ENCODE measurements around the gene IGSF22. TPM values are rescaled to one million over a fixed set of nuclear protein-coding genes. Genes with fewer than 3 reads are reported as not detected.

Gene IGSF22
- under 1 TPM in 1 of 2 donors, not detected in 1; 0.21 TPM for total RNA-seq

GRCh38 chr11:18726040-18726439 is at the start of gene IGSF22:
Gene IGSF22 (minus strand): TSS chr11:18726188. CDS start chr11:18724236, 1,952 bp downstream.
- TF ChIP-seq CTCF (IDR thresholded peaks at IDR 0.05) = no peak
- ATAC-seq (ENCODE audit: insufficient number of reproducible peaks, low FRiP score, low read depth) = no peak
- Histone ChIP-seq H3K36me3 (no peaks in the 10 kb centered on the region), H3K4me1 (ENCODE audit: control insufficient read depth in 1 of 2, low read depth in 2 of 2) (no peaks in the 10 kb centered on the region), H3K27me3 (replicated peaks; ENCODE audit: insufficient read depth) (no peaks in the 10 kb centered on the region), H3K4me3 (no peak within 1 kb of the TSS), H3K9me3 (no peaks in the 10 kb centered on the region), H3K27ac (no peak within 1 kb of the TSS)
- no peak for DNase-seq (ENCODE audit: low spot score)

- no peaks in the 10 kb centered on the region for H3K27me3 ChIP-seq (replicated peaks; ENCODE audit: insufficient read depth)
- no peak overlapping the region for H3K27ac ChIP-seq
- DNase-seq (ENCODE audit: low spot score) (no peak), ATAC-seq (ENCODE audit: insufficient number of reproducible peaks, low FRiP score, low read depth) (no peak)
- H3K36me3 ChIP-seq = no peaks in the 10 kb centered on the region
- TF ChIP-seq CTCF (IDR thresholded peaks at IDR 0.05) = no peak
- H3K4me3 ChIP-seq = no peak overlapping the region
- no peaks in the 10 kb centered on the region for H3K9me3 ChIP-seq
- no peaks in the 10 kb centered on the region for H3K4me1 ChIP-seq (ENCODE audit: control insufficient read depth in 1 of 2, low read depth in 2 of 2)
Measured at GRCh38 chr11:18774801-18775200, 48.8 kb upstream of the IGSF22 start.

GRCh38 chr11:18773681-18774080 is 47.7 kb upstream of the IGSF22 start:
- no peak for TF ChIP-seq CTCF (IDR thresholded peaks at IDR 0.05)
- ATAC-seq (ENCODE audit: insufficient number of reproducible peaks, low FRiP score, low read depth) (no peak), DNase-seq (ENCODE audit: low spot score) (no peak)
- Histone ChIP-seq H3K36me3 (no peaks in the 10 kb centered on the region), H3K27ac (no peak overlapping the region), H3K4me3 (no peak overlapping the region), H3K9me3 (no peaks in the 10 kb centered on the region), H3K4me1 (ENCODE audit: control insufficient read depth in 1 of 2, low read depth in 2 of 2) (no peaks in the 10 kb centered on the region), H3K27me3 (replicated peaks; ENCODE audit: insufficient read depth) (no peaks in the 10 kb centered on the region)

- no peak overlapping the region for H3K4me3 ChIP-seq
- H3K4me1 ChIP-seq (ENCODE audit: control insufficient read depth in 1 of 2, low read depth in 2 of 2) = no peaks in the 10 kb centered on the region
- no peak for TF ChIP-seq CTCF (IDR thresholded peaks at IDR 0.05)
- H3K27me3 ChIP-seq (replicated peaks; ENCODE audit: insufficient read depth) = no peaks in the 10 kb centered on the region
- H3K36me3 ChIP-seq = no peaks in the 10 kb centered on the region
- H3K9me3 ChIP-seq = no peaks in the 10 kb centered on the region
- no peak for DNase-seq (ENCODE audit: low spot score)
- H3K27ac ChIP-seq = no peak overlapping the region
- no peak for ATAC-seq (ENCODE audit: insufficient number of reproducible peaks, low FRiP score, low read depth)
Measured at GRCh38 chr11:18773104-18773503, 47.1 kb upstream of the IGSF22 start.

- Histone ChIP-seq H3K27me3 (replicated peaks; ENCODE audit: insufficient read depth) (no peaks in the 10 kb centered on the region), H3K4me3 (no peak overlapping the region), H3K4me1 (ENCODE audit: control insufficient read depth in 1 of 2, low read depth in 2 of 2) (no peaks in the 10 kb centered on the region), H3K36me3 (no peaks in the 10 kb centered on the region), H3K9me3 (no peaks in the 10 kb centered on the region), H3K27ac (no peak overlapping the region)
- DNase-seq (ENCODE audit: low spot score) (no peak), ATAC-seq (ENCODE audit: insufficient number of reproducible peaks, low FRiP score, low read depth) (no peak)
- TF ChIP-seq CTCF (IDR thresholded peaks at IDR 0.05) = no peak
Measured at GRCh38 chr11:18772211-18772610, 46.2 kb upstream of the IGSF22 start.

All from thoracic aorta (tissue), 2 donors.